DOHH2 (cell line): ENCODE measurements around the gene BCAS1.

Source experiments
- EZH2phosphoT487 ChIP-seq: fragments of 200-600 bp; sonication (generic); IDR thresholded peaks from 2 replicates; pipeline ENCODE4 v1.6.1; 2017; ENCODE audit warnings: borderline replicate concordance, mild to moderate bottlenecking, antibody characterized with exemption, low read length, moderate library complexity, mixed read lengths
- TF ChIP-seq, protein P1 (sequence below): fragments of 200-600 bp; sonication (generic); IDR thresholded peaks from one replicate; pipeline ENCODE4 v1.5.1; 2014; ENCODE audit warnings: antibody characterized with exemption, mild to moderate bottlenecking, low read depth, low read length; ENCODE audit not compliant: poor library complexity, severe bottlenecking

DNA sequence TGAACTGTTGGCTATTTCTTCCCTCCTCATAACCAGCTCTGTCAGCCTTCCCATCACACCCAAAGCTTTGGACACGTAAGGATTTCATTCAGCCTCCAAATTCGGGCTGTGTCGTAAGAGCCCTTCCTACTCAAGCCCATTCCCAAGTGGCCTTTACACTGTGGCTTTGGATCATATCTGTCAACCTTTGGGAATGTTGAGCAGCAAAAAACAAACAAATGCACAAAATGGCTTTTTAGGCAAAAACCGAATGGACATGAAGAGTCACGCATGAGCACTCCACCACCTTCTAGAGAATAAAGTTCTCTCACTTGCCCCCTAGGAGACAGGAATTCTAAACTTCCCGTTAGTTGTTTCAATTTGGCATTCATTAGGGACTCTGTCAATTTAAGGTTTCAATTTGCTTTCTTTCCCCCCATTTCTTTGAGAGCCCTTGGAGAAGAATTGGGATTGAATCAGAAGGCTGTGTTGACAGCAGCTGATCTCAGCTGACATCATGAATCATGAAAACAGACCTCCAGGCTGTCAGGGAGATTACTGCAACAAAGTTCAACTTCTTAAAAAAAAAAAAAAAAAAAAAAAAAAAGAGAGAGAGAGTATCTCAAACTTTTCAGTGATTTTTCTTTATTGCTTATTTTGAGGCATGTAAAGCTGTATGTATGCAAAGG is 110.3 kb downstream of the BCAS1 start:
- TF ChIP-seq, protein P1, sequence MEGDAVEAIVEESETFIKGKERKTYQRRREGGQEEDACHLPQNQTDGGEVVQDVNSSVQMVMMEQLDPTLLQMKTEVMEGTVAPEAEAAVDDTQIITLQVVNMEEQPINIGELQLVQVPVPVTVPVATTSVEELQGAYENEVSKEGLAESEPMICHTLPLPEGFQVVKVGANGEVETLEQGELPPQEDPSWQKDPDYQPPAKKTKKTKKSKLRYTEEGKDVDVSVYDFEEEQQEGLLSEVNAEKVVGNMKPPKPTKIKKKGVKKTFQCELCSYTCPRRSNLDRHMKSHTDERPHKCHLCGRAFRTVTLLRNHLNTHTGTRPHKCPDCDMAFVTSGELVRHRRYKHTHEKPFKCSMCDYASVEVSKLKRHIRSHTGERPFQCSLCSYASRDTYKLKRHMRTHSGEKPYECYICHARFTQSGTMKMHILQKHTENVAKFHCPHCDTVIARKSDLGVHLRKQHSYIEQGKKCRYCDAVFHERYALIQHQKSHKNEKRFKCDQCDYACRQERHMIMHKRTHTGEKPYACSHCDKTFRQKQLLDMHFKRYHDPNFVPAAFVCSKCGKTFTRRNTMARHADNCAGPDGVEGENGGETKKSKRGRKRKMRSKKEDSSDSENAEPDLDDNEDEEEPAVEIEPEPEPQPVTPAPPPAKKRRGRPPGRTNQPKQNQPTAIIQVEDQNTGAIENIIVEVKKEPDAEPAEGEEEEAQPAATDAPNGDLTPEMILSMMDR = no peak
- TF ChIP-seq EZH2phosphoT487 = no peak
